GM19239 (cell line): ENCODE measurements around the gene DVL2.

Experiments
- DNase-seq: peaks from one replicate; pipeline ENCODE4 v3.0.0; 2011; ENCODE audit warnings: low spot score; ENCODE audit not compliant: insufficient read length
- FAIRE-seq: peaks from 2 replicates; lab custom pipeline; 2011; peaks lifted over from hg19 to GRCh38; lab: Jason Lieb, UNC

DVL2 gene

DNA sequence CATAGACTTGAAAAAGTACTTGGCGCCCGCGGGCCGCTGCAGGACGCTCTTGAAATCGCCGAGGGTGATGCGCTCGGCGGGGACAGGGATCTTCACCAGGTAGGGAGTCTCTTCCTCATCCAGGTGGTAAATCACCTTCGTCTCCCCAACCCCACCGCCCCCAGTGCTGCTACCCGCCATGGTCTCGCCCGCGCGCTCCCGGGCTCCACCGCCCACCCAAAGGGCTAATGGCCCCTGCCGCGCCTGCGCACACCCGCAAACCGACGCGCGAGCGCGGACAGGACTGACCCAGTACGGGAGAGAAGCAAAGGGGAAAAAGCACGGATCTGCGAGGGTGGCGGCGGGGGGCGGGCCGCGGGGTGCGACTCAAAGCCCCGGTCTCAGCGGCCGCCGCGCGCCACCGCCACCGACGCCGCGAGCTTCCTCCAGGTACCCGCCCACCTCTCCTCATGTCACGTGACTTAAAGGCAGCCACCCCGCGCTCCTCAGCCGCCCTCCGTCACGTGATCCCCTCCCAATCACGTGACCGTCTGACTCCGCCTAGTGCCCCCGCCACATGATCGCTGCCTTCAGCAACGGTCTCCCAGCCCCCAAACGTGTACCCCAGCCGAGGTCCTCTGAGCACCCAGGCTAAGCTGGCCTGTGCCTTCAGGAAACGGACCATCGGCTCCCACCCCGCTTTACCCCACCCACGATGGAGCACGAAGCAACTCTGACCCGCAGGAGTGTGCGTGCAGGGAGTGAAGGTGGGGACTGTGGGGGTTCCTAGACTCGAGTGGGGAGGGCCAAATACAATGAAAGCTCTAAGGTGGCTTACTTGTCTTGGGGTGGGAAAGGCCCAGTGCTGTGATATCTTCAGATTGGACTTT lies at the start of gene DVL2:
TSS of gene DVL2 (minus strand) at position 435 of the 869 bp plus-strand sequence. CDS start at position 180, 255 bp downstream.
- DNase-seq, result peak; percentile 94
- FAIRE-seq, result peak; percentile 98

DNA sequence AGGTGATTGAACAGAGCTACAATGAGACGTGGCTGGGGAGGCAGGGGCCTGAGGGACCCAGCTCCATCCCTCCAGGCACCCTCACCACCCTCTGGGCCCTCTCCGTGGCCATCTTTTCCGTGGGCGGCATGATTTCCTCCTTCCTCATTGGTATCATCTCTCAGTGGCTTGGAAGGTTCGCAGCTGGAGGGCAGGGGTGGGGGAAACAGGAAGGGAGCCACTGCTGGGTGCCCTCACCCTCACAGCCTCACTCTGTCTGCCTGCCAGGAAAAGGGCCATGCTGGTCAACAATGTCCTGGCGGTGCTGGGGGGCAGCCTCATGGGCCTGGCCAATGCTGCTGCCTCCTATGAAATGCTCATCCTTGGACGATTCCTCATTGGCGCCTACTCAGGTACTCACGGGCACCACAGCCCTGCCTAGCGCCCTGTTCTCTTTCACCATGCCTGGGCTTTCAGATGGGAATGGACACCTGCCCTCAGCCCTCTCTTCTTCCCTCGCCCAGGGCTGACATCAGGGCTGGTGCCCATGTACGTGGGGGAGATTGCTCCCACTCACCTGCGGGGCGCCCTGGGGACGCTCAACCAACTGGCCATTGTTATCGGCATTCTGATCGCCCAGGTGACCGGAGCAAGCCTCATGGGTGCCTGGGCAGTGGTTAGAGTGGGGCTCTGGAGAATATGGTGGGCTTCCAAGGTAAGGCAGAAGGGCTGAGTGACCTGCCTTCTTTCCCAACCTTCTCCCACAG lies 49.3 kb upstream of the DVL2 start:
- DNase-seq, result no peak
- no peak for FAIRE-seq

DNA sequence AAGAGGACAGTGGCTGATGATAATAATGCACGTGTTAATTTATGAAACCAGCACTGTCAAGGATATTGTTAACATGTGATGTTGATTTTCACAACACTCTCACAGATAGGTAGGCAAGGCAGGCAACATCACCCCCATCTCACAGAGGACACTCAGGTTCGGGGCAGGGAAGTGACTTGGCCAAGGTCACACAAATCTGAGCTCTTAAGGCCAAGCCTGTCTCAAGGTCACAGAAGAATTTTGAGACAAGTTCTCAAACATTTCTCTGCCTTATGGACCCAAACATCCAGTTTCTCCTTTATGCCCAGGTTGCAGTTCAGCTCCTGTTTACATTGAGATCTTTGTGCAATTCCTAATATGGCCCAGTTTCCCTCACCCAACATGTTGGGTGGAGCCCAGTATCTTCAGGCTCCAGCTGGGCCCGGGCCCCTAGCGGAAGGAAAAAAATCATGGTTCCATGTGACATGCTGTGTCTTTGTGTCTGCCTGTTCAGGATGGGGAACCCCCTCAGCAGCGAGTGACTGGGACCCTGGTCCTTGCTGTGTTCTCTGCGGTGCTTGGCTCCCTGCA lies 48.5 kb upstream of the DVL2 start:
- FAIRE-seq (no peak), DNase-seq (no peak)

DNA sequence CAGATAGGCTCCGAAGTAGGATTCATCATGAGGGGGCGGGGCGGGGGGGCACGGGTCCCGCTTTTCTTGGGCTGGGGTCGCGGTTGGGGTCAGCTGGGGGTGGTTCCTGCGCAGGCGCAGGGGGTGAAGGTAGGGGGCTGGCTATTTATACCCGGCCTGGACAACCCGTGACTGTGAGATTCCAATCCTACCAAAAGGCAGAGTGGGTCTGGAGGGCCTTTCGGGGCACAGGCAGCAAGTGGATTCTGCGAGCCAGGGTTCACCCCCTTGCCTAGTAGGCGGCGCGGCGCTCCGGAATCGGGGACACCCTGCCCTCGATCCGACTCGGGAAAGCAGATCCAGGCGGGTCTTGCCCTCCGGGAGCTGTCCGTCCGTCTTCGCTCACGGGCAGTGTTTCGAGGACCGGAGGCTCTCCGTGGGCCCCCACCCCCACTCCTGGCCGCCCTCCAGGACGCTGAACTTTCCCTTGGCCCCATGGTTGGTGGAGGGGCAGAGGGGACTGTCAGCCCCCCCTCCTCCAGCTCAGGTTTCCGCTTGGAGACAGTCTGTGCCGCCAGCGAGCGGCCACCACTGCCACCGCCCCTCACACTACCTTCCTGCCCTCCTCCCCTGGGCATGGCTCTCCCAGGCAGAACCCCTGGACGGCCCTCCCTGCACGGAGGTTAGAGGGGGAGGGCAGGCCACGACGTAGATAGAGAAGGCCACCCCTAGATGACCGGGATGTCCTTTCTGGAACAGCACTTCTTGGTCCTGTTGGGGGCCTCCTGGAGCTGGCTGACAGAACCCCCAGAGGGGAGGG lies 47.8 kb upstream of the DVL2 start:
- no peak for DNase-seq
- no peak for FAIRE-seq

DNA sequence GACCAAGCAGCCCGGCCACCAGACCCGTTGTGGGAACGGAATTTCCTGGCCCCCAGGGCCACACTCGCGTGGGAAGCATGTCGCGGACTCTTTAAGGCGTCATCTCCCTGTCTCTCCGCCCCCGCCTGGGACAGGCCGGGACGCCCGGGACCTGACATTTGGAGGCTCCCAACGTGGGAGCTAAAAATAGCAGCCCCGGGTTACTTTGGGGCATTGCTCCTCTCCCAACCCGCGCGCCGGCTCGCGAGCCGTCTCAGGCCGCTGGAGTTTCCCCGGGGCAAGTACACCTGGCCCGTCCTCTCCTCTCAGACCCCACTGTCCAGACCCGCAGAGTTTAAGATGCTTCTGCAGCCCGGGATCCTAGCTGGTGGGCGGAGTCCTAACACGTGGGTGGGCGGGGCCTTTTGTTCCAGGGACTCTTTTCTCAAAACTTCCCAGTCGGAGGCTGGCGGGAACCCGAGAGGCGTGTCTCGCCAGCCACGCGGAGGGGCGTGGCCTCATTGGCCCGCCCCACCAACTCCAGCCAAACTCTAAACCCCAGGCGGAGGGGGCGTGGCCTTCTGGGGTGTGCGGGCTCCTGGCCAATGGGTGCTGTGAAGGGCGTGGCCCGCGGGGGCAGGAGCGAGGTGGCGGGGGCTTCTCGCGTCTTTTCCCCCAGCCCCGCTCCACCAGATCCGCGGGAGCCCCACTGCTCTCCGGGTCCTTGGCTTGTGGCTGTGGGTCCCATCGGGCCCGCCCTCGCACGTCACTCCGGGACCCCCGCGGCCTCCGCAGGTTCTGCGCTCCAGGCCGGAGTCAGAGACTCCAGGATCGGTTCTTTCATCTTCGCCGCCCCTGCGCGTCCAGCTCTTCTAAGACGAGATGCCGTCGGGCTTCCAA lies 47.0 kb upstream of the DVL2 start, which contains the start of gene SLC2A4:
TSS of gene SLC2A4 (plus strand) at position 645 of the 879 bp plus-strand sequence. CDS start at position 862, 217 bp downstream.
- FAIRE-seq (peak; percentile 75), DNase-seq (peak; percentile 97)

DNA sequence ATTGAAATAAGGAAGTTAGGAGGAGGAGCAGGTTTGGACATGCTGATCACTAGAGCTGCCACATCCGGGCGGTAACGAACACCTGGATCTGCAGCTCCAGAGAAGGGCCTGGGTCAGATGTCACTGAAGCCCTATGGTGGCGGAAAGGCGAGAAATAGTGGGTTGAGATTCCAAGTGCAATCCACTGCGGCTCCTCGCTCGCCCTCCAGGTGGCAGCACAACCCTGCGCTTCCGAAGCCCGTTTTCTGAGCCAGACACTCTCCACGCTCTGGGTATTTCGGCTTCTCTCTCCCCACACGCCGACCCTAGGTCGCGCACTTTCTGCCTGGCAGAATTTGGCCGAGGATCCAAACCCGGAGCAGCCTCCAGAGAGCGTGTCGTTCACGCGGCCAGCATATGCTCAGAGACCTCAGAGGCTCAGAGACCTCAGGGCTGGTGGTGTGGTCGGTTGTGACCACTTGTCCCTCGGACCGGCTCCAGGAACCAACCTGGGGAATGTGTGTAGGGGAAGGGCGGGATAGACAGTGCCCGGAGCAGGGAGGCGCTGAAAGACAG lies 46.3 kb upstream of the DVL2 start:
- peak; percentile 99 for FAIRE-seq
- DNase-seq, result peak; percentile 91

DNA sequence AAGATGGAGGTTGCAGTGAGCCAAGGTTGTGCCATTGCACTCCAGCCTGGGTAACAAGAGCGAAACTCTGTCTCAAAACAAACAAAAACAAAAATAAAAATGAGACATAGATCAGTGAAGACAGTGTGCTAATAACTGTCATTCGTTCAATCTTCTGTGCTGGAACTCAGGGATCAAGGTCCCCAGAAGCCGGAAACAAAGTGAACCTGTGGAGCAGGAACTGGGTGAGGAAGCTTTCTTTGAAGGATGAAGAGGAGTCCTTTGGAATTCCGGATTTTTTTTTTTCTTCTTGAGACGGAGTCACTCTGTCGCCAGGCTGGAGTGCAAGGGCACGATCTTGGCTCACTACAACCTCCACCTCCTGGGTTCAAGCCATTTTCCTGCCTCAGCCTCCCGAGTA lies 45.1 kb upstream of the DVL2 start:
- DNase-seq (no peak), FAIRE-seq (no peak)

DNA sequence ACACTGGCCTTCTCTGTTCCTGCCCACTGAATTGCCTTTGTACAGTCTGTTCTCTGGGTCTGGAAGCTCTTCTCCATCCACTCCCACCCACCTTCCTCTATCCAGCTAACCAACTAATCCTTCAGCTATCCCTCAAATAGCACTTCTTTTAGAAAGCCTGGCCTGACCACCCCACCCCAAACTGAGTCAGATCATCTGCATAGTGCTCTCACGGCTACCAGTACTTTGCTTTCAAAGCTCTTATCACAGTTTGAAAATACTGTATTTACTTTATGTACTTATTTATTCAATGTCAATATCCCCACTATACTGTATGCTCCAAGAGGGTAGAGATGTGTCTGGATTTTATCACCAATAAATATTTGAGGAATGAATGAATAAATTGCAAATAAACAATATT lies 32.5 kb upstream of the DVL2 start:
- DNase-seq (no peak), FAIRE-seq (no peak)

DNA sequence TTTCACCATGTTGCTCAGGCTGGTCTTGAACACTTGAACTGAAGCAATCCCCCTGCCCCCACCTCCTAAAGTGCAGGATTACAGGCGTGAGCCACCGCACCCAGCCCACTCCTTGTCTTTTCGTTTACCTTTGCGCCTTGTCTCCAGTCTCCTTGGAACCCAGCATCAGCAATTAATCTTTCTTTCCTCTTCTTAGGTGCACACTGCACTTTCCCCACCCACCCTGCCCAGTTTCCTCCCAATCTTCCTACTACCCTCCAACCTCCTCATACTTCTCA lies 29.4 kb upstream of the DVL2 start:
- no peak for FAIRE-seq

DNA sequence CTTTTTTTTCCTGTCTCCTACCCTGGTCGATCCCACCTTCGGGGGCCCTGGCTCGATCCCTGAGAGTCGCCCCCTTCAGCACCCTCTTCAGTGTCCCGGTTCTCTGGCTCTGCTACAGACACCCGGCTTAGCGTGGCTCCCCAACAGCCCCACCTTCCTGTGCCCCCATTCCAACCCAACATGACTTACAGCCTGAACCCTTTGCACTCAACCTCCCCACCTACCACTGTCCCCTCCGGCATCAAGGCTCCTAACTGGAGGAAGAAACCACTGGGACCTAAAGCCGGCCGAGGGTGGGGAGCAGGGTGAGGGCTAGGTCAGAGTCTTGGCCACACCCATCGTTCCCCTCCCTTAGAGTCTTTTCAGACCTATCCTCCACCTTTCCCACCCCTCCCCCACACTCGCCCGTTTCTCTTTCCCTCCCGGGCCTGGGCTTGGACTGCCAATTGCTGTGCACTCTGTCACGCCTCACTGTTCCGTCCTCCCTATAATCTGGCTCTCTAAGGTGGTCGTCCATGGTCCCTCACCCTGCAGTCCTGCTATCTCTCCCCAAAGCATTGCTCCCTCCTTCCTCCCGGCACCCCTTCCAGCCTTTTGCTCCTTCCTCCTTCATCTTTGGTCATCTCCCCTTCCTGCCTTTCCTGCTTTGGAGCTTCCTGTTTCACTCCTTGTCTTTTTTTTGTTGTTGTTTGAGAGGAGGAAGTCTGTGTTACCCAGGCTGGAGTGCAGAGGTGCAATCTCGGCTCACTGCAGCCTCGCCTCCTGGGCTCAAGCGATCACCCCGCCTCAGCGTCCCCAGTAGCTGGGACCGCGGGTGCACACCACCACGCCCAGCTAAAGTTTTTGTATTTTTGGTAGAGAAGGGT lies 28.9 kb upstream of the DVL2 start:
- no peak for DNase-seq

More for the DNA sequence above, 29.4 kb upstream of the DVL2 start:
- no peak for DNase-seq

DNA sequence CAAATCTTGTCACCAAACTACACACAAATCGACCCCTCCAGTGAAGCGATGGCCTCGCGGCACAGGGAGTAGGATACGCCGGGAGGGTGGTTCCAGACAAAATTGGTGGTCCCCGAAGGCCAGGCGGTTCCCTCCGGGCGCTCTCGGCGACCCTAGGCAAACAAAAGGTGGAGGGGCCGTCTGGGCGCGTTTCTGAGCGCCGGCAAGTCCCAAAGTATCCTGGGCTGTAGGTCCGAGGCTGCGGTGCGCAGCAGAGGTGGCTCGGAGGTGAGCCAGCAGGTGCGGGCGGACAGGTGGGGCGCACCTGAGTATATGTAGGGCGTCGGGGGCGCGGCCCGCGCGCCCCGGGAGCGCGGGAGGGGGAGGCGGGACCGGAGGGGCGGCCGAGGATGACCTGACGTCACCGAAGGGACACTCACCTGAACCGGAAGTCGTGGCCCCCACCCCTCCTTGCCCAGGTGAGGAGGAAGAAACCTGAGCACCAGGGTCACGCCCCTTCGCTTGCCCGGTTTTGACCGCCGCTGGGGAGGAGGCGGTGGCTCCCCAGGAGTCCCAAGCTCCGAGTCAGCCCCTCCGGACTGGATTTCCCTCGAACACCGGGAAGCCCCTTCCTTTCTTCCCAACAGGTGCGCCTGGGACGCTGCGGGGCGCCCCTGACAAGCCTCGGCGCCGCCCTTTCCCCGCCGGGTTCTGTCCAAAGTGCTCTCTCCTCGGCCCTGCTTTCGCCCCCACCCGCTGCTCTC lies 28.0 kb upstream of the DVL2 start, which contains the start of gene CLDN7:
TSS of gene CLDN7 (minus strand) at position 287 of the 743 bp plus-strand sequence. CDS start 435 bp downstream, outside the sequence.
- FAIRE-seq (no peak), DNase-seq (no peak)

More for the DNA sequence above, 28.9 kb upstream of the DVL2 start:
- peak; percentile 78 for FAIRE-seq

DNA sequence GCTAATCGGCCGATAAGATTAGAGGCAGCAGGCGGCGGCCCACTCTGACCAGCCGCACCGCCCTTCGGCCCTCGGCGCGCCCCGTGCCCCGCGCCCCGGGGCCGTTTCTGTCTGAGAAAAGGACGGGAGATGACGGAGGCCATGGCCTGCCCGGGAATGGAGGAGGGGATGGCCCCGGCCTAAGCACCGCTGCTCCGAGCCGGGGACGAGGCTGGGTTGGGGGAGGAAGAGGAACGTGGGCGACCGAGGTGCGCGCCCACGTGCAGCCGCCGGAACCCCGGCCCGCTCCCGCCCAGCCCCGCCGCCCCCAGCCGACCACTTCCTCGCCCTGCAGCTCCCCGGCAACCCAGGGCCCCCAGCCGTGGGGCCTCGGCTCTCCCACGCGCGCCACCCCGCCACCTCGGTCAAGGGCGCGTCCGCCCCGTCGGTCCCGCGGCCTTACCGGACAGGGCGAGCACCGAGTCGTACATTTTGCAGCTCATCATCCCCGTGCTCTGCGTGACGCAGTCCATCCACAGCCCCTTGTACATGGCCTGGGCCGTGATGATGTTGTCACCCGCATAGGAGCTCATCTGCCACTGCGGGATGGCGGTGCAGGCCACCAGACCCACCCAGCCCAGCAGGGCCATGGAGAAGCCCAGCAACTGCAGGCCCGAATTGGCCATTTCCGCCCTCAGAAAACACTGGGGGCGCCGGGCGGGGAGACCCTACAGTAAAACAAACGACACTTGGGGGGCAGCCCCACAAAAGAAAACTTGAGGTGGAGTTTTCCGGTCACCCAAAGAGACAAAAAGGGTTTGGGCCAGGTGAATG lies 27.3 kb upstream of the DVL2 start:
- no peak for FAIRE-seq

DNA sequence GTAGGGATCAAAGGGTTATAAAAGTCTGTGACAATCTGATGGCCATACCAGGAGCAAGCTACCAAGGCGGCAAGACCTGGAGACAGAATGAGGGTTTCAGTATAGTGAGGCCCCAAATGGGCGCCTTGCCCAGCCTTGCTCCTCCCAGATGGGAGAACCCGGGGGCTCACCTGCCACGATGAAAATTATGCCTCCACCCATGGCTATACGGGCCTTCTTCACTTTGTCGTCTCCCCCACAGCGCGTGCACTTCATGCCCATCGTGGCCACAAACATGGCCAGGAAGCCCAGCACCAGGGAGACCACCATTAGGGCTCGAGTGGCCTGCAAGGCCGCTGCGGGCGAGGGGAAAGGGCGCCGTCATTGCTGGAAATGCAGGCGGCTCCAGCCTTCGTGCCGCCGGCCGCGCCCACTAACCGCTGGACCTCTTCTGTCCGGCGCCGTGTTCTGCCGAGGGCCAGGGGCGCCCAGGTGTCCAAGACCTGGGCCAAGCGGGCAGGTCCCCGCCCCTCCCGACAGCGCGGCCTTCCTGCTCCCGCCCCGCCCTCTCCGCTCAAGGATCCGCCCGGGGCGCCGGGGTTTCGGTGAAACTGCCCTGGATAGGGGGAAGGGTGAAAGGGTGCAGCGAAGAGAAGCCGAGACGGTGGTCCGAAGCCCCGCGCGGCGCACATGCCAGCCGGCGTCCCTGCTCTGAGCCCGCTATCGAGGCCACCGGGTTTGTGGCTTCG lies 26.5 kb upstream of the DVL2 start:
- DNase-seq, result no peak
- peak; percentile 31 for FAIRE-seq

More for the DNA sequence above, 27.3 kb upstream of the DVL2 start:
- no peak for DNase-seq

DNA sequence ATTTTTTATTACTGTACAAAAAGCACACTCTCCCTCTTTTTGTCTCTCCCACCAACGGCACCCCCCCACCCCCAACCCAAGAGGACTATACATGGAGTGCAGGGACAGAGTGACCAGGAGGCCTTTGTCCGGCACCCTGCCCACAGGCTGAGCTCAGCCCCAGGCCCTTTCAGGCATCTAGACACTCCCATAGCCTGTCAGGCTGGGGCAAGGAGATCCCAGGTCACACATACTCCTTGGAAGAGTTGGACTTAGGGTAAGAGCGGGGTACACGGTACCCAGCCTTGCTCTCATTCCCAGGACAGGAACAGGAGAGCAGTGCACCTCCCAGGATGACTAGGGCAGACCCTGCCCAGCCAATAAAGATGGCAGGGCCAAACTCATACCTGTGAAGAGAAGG lies 25.8 kb upstream of the DVL2 start:
- no peak for FAIRE-seq
- DNase-seq, result no peak

DNA sequence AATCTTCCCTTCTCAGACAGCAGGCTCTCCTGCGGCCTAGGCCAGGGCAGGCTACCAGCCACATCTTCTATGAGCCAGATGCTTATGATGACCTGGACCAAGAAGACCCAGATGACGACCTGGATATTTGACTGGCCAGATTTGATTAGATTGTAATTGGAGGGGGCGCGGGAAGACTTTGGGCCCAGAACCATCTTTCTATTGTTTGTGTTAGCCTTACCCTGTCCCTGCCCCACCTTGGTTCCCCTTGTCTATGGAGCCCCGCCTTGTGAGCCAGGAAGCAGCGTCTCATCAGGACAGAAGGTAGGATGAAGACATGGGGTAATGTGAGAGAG lies 25.2 kb upstream of the DVL2 start:
- FAIRE-seq (no peak), DNase-seq (no peak)
